Tibial nerve (tissue), 4 donors: ENCODE results near the gene SFMBT2. TPM values are rescaled to one million over a fixed set of nuclear protein-coding genes. Genes with fewer than 3 reads are reported as not detected.
"Not testable (repeated sequence)": the region's sequence is repeated elsewhere in the genome, so short reads cannot be mapped to it uniquely, and the experiment has no call there.

Experiments
- DNase-seq, 2 donors: peaks; one replicate each; pipeline ENCODE4 v3.0.0-alpha.2; 2019; ENCODE audit warnings: low spot score in 2 of 2
- H3K27ac ChIP-seq, 4 donors: fragments of 200-600 bp; sonication (generic) in 3 of 4; one replicate each; pipeline ENCODE4 v1.5.1; 2017 to 2019; ENCODE audit warnings: mild to moderate bottlenecking in 1 of 4
- H3K27me3 ChIP-seq, 2 donors: fragments of 200-600 bp; sonication (generic) in 1 of 2; one replicate each; pipeline versions ENCODE4 v1.5.1 to v1.6.0; 2017 to 2019
- H3K36me3 ChIP-seq, 3 donors: fragments of 200-600 bp; sonication (generic); one replicate each; pipeline ENCODE4 v1.5.1; 2018 to 2019
- H3K4me1 ChIP-seq, 4 donors: fragments of 200-600 bp; sonication (generic) in 3 of 4; one replicate each; pipeline ENCODE4 v1.5.1; 2017 to 2019
- H3K4me3 ChIP-seq, 4 donors: fragments of 200-600 bp; sonication (generic) in 3 of 4; one replicate each; pipeline ENCODE4 v1.5.1; 2017 to 2019; ENCODE audit warnings: mild to moderate bottlenecking in 1 of 4, moderate library complexity in 1 of 4
- H3K9me3 ChIP-seq, 4 donors: fragments of 200-600 bp; sonication (generic) in 3 of 4; one replicate each; pipeline ENCODE4 v1.5.1; 2017 to 2019
- EP300 ChIP-seq, 2 donors: sonication (generic); formaldehyde crosslinking; IDR thresholded peaks; one replicate each; pipeline ENCODE4 v1.6.1; 2017; ENCODE audit warnings: antibody characterized with exemption in 2 of 2, mild to moderate bottlenecking in 1 of 2
- POLR2A ChIP-seq, 2 donors: fragments of 450-650 bp; IDR thresholded peaks; one replicate each; pipeline ENCODE4 v1.6.1; 2017; ENCODE audit warnings: antibody characterized with exemption in 2 of 2, mild to moderate bottlenecking in 2 of 2, moderate library complexity in 2 of 2
- WGBS, 2 donors: methylation state at CpG; one replicate each; pipeline ENCODE4 v1.1.5; 2018; 5-methylcytosine and 5-hydroxymethylcytosine counted together
- total RNA-seq, 4 donors: library from RNA; depleted of rRNA; stranded (reverse); fragments of >200 nt; gene quantifications; one replicate each; pipeline ENCODE4 v1.1.0, GENCODE V29; 2016
- TF ChIP-seq, protein P1 (sequence below), 5 experiments: fragments of 200-600 bp in 3 of 5; fragments of 450-650 bp in 2 of 5; sonication (generic) in 3 of 5; IDR thresholded peaks; one replicate each; pipeline ENCODE4 v1.5.1; 2016 to 2019; ENCODE audit warnings: antibody characterized with exemption in 5 of 5, mild to moderate bottlenecking in 3 of 5, moderate library complexity in 2 of 5

Gene SFMBT2
- total RNA-seq, 4 donors from 2014 or later: 10.2 to 24.0 (median 15.4) TPM

DNA sequence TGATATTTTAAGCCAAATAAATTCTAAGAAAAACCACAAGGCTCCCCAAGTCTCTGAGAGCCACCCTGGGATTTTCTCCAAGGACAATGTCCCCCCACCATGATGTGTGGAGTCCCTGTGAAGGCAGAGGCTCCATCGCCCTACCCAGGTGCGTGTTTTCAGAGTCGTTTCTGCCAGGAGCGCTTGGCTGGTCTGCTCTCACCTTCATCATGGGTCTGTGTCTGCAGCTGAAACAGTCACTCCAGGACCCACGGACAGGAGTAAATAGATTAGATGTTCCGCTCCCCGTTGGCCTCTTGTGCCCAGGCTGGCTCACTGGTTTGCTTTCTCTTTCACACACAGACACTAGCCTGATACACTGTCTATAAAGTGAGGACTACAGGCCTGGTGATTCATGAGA lies 217.5 kb downstream of the SFMBT2 start:
- H3K4me3 ChIP-seq: no peak overlapping the region
- no peaks in the 10 kb centered on the region for H3K27me3 ChIP-seq
- H3K36me3 ChIP-seq: peaks cover 0 to 73% (median 8%) of the 10 kb centered on the region in 3 donors
- 89 to 99% methylated on average over 7 of the region's 7 CpGs for WGBS, 2 donors
- TF ChIP-seq POLR2A (IDR thresholded peaks at IDR 0.05): no peak
- no peak for TF ChIP-seq EP300 (IDR thresholded peaks at IDR 0.05)
- TF ChIP-seq, protein P1, sequence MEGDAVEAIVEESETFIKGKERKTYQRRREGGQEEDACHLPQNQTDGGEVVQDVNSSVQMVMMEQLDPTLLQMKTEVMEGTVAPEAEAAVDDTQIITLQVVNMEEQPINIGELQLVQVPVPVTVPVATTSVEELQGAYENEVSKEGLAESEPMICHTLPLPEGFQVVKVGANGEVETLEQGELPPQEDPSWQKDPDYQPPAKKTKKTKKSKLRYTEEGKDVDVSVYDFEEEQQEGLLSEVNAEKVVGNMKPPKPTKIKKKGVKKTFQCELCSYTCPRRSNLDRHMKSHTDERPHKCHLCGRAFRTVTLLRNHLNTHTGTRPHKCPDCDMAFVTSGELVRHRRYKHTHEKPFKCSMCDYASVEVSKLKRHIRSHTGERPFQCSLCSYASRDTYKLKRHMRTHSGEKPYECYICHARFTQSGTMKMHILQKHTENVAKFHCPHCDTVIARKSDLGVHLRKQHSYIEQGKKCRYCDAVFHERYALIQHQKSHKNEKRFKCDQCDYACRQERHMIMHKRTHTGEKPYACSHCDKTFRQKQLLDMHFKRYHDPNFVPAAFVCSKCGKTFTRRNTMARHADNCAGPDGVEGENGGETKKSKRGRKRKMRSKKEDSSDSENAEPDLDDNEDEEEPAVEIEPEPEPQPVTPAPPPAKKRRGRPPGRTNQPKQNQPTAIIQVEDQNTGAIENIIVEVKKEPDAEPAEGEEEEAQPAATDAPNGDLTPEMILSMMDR (IDR thresholded peaks at IDR 0.05): no peak
- H3K27ac ChIP-seq: no peak overlapping the region
- H3K9me3 ChIP-seq: peaks cover 0 to 9% (median 0%) of the 10 kb centered on the region in 4 donors
- no peak for DNase-seq
- H3K4me1 ChIP-seq: peaks cover 0 to 11% (median 0%) of the 10 kb centered on the region in 4 donors

DNA sequence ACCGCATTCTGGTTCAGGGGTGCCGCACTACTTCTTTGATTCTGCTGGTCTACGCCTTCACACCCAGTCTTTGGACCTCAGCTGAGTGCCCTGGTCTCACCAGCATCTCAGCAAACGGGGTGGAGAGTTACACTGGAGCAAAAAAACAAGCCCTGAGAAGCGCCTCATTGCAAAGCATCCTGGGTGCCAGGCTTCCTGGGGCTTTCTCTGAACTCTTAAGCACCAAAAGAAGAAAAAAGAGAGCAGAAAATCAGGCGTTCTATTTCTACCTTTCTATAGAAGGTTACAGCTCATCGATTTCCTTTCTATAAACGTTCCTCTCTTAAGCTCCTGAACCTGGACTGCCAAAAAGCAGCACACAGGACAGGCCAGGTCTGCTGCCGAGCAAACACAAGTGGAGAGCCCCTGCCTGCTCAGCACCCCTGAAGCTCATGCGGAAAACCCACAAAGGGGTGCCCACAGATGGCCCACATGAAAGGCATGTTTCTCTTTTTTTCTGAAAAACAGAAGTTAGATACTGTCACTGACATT lies 217.9 kb downstream of the SFMBT2 start:
- Histone ChIP-seq H3K27me3 (no peaks in the 10 kb centered on the region), H3K36me3 (peaks cover 0 to 68% (median 8%) of the 10 kb centered on the region in 3 donors), H3K4me3 (no peak overlapping the region), H3K4me1 (peaks cover 0 to 15% (median 0%) of the 10 kb centered on the region in 4 donors), H3K9me3 (peaks cover 0 to 9% (median 0%) of the 10 kb centered on the region in 4 donors), H3K27ac (no peak overlapping the region)
- no peak for DNase-seq
- TF ChIP-seq EP300 (IDR thresholded peaks at IDR 0.05) (no peak), POLR2A (IDR thresholded peaks at IDR 0.05) (no peak)
- TF ChIP-seq, protein P1 (IDR thresholded peaks at IDR 0.05): no peak
- WGBS, 2 donors: 86 to 88% methylated on average over 10 of the region's 10 CpGs

DNA sequence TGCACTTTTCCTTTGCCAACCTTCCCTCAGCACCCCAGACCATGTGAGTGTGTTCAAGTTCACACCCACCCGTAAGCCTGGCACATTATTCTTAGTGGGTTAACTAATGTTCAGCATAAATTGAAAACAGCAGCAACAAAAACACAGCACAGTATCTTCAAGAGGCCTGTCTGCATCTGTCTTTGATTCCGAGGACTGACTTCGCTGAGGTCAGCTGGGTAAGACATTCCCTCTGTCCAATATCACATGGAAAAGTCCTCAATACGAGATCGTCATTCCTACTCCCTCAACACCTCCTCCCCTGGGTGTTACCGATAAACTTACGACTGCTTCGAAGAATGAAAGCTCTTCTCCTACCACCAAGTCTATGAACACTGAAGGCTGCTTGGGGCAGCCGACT lies 218.8 kb downstream of the SFMBT2 start:
- no peak for TF ChIP-seq POLR2A (IDR thresholded peaks at IDR 0.05)
- TF ChIP-seq, protein P1 (IDR thresholded peaks at IDR 0.05): no peak
- Histone ChIP-seq H3K27me3 (no peaks in the 10 kb centered on the region), H3K4me1 (peaks cover 0 to 15% (median 0%) of the 10 kb centered on the region in 4 donors), H3K27ac (no peak overlapping the region), H3K36me3 (peaks cover 0 to 60% (median 0%) of the 10 kb centered on the region in 3 donors), H3K4me3 (no peak overlapping the region), H3K9me3 (peaks cover 0 to 9% (median 0%) of the 10 kb centered on the region in 4 donors)
- no peak for DNase-seq
- WGBS, 2 donors: 78 to 80% methylated on average over 9 of the region's 9 CpGs

DNA sequence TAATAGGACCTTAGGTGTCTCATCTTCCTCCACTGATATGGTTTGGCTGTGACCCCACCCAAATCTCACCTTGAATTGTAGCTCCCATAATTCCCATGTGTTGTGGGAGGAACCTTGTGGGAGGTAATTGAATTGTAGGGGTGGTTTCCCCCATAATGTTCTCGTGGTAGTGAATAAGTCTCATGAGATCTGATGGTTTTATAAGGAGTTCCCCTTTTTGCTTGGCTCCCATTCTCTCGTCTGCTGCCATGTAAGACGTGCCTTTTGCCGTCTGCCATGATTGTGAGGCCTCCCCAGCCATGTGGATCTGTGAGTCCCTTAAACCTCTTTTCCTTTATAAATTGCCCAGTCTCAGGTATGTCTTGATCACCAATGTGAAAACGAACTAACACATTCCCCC lies 220.1 kb downstream of the SFMBT2 start:
- WGBS, 2 donors: 83 to 87% methylated on average over 5 of the region's 5 CpGs
- peaks cover 0 to 47% (median 0%) of the 10 kb centered on the region in 3 donors for H3K36me3 ChIP-seq

DNA sequence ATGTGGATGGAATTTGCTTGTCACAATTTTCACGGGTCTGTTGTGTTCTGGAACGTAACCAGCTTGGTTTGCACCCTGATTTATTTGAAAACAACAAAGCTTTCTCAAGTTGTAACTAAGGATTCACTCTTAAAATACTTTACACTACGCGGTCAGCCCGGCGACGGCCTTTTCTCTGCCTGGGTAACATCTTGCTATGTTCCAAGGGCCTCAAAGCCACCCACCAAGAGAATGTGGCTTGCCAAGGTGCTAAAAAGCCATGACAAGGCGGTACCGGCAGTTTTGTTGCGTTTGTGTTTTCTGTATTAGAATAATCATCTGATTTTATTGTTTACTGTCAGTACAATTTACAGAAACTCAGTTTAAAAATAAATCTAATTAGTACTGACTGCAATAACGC lies 220.9 kb downstream of the SFMBT2 start:
- Histone ChIP-seq H3K36me3 (peaks cover 0 to 40% (median 0%) of the 10 kb centered on the region in 3 donors), H3K27me3 (no peaks in the 10 kb centered on the region), H3K27ac (no peak overlapping the region), H3K4me1 (peaks cover 0 to 15% (median 2%) of the 10 kb centered on the region in 4 donors), H3K4me3 (no peak overlapping the region), H3K9me3 (peaks cover 0 to under 1% (median 0%) of the 10 kb centered on the region in 4 donors)
- 81 to 87% methylated on average over 11 of the region's 11 CpGs for WGBS, 2 donors
- TF ChIP-seq EP300 (IDR thresholded peaks at IDR 0.05): no peak
- TF ChIP-seq POLR2A (IDR thresholded peaks at IDR 0.05): no peak
- TF ChIP-seq, protein P1 (IDR thresholded peaks at IDR 0.05): no peak
- DNase-seq: no peak

More for the DNA sequence above, 220.1 kb downstream of the SFMBT2 start:
- H3K4me3 ChIP-seq, H3K27me3 ChIP-seq, H3K27ac ChIP-seq, H3K9me3 ChIP-seq, DNase-seq: not testable (repeated sequence)
- peaks cover 0 to 15% (median under 1%) of the 10 kb centered on the region in 4 donors for H3K4me1 ChIP-seq
